PC-9 (cell line): Measurements from ENCODE around the gene TBX21.

Source experiments
- CTCF ChIP-seq: fragments of 200-600 bp; sonication (generic); conservative IDR thresholded peaks from 2 replicates; pipeline ENCODE4 v1.6.1; 2017; ENCODE audit warnings: mixed run types, antibody characterized with exemption, mild to moderate bottlenecking, moderate library complexity
- EZH2 ChIP-seq: fragments of 200-600 bp; sonication (generic); IDR thresholded peaks from 2 replicates; pipeline ENCODE4 v1.8.0; 2017; ENCODE audit warnings: antibody characterized with exemption, low read depth

GRCh38 chr17:47705536-47706530 lies 27.2 kb upstream of the TBX21 start:
- TF ChIP-seq CTCF (no peak), EZH2 (no peak)
